ENCODE measurements around the gene HSPA5.
"Not testable (repeated sequence)": the region's sequence is repeated elsewhere in the genome, so short reads cannot be mapped to it uniquely, and the experiment has no call there.

Gene HSPA5

GRCh38 chr9:125241000-125241862 is at the start of gene HSPA5:
TSS of gene HSPA5 (minus strand) at chr9:125241343. CDS start at chr9:125241126, 217 bp downstream.
- Histone ChIP-seq H3K27ac (ENCODE audit: low read depth, low read length) (peak within 1 kb of the TSS; percentile 99), H3K9ac (ENCODE audit: low read length) (peak within 1 kb of the TSS; percentile 100), H3K4me3 (ENCODE audit: low read length) (peak within 1 kb of the TSS; percentile 100), H3K36me3 (ENCODE audit: control insufficient read depth, insufficient read depth, low read length) (peaks cover 16% of the 10 kb centered on the region), H3K27me3 (ENCODE audit: control insufficient read depth, insufficient read depth, low read length) (no peaks in the 10 kb centered on the region), H3K4me1 (ENCODE audit: control insufficient read depth, insufficient read depth, low read length) (peaks cover 22% of the 10 kb centered on the region)

DNA sequence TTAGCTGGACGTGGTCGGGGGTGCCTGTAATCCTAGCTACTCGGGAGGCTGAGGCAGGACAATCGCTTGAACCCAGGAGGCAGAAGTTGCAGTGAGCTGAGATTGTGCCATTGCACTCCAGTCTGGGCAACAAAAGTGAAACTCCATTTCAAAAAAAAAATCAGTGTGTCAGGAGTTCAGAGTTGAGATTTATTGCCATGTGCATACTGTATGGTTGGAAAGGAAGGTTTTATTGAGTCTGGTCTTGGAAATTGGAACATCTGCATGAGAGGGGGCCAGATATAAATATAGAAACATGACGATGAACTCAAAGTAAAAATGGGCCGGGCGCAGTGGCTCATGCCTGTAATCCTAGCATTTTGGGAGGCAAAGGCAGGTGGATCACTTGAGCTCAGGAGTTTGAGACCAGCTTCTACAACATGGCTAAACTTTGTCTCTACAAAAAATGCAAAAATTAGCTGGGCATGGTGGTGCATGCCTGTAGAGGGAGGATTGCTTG is 45.8 kb upstream of the HSPA5 start:
- not testable (repeated sequence) for H3K4me3 ChIP-seq (ENCODE audit: low read length)

GRCh38 chr9:125284855-125285254 is 43.7 kb upstream of the HSPA5 start:
- Histone ChIP-seq H3K27me3 (ENCODE audit: control insufficient read depth, insufficient read depth, low read length) (no peaks in the 10 kb centered on the region), H3K27ac (ENCODE audit: low read depth, low read length) (no peak overlapping the region), H3K36me3 (ENCODE audit: control insufficient read depth, insufficient read depth, low read length) (no peaks in the 10 kb centered on the region), H3K4me3 (ENCODE audit: low read length) (no peak overlapping the region), H3K9ac (ENCODE audit: low read length) (no peak overlapping the region), H3K4me1 (ENCODE audit: control insufficient read depth, insufficient read depth, low read length) (peaks cover 2% of the 10 kb centered on the region)

More for the DNA sequence above, 45.8 kb upstream of the HSPA5 start:
- not testable (repeated sequence) for H3K9ac ChIP-seq (ENCODE audit: low read length); H3K36me3 ChIP-seq (ENCODE audit: control insufficient read depth, insufficient read depth, low read length); H3K27ac ChIP-seq (ENCODE audit: low read depth, low read length); H3K27me3 ChIP-seq (ENCODE audit: control insufficient read depth, insufficient read depth, low read length); H3K4me1 ChIP-seq (ENCODE audit: control insufficient read depth, insufficient read depth, low read length)

DNA sequence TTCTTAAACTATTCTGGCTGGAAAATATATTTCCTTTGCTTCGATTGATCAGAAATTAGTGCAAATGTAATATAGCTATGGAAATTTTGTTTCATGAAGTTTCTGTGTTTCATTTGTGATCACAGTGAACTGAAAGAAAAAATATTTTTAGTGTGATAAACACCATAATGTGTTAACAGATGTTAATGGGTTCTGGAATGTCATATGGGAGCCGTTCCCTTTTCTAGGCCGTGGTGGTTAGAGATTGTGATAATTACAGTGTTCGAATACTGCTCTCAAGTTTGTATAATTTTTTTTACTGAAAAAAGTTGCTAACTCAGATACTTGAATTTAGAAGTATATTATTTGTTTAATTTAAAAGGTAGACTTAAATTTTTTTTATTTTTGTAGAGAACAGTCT is 39.8 kb upstream of the HSPA5 start:
- Histone ChIP-seq H3K27ac (ENCODE audit: low read depth, low read length) (no peak overlapping the region), H3K27me3 (ENCODE audit: control insufficient read depth, insufficient read depth, low read length) (no peaks in the 10 kb centered on the region), H3K9ac (ENCODE audit: low read length) (no peak overlapping the region), H3K36me3 (ENCODE audit: control insufficient read depth, insufficient read depth, low read length) (no peaks in the 10 kb centered on the region), H3K4me3 (ENCODE audit: low read length) (no peak overlapping the region), H3K4me1 (ENCODE audit: control insufficient read depth, insufficient read depth, low read length) (no peaks in the 10 kb centered on the region)

GRCh38 chr9:125277411-125277810 is 36.3 kb upstream of the HSPA5 start:
- H3K9ac ChIP-seq (ENCODE audit: low read length), result no peak overlapping the region
- peaks cover 3% of the 10 kb centered on the region for H3K4me1 ChIP-seq (ENCODE audit: control insufficient read depth, insufficient read depth, low read length)
- H3K36me3 ChIP-seq (ENCODE audit: control insufficient read depth, insufficient read depth, low read length), result no peaks in the 10 kb centered on the region
- H3K27ac ChIP-seq (ENCODE audit: low read depth, low read length), result no peak overlapping the region
- H3K4me3 ChIP-seq (ENCODE audit: low read length), result no peak overlapping the region
- no peaks in the 10 kb centered on the region for H3K27me3 ChIP-seq (ENCODE audit: control insufficient read depth, insufficient read depth, low read length)

DNA sequence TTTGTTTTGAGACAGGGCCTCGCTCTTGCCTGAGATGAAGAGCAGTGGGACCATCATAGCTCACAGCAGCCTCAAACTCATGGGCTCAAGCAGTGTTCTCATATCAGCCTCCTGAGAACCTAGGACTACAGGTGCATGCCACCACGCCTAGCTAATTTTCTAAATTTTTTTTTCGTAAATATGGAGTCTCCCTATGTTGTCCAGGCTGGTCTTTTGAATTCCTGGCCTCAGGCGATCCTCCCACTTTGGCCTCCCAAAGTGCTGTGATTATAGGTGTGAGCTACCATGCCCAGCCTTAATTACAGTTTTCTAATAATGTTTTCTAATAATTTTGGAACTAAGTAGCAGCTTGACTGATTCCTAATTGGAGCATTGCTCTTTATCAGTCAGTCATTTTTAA is 35.6 kb upstream of the HSPA5 start:
- no peaks in the 10 kb centered on the region for H3K27me3 ChIP-seq (ENCODE audit: control insufficient read depth, insufficient read depth, low read length)
- no peaks in the 10 kb centered on the region for H3K36me3 ChIP-seq (ENCODE audit: control insufficient read depth, insufficient read depth, low read length)
- H3K4me1 ChIP-seq (ENCODE audit: control insufficient read depth, insufficient read depth, low read length), result peaks cover 3% of the 10 kb centered on the region
- no peak overlapping the region for H3K9ac ChIP-seq (ENCODE audit: low read length)
- no peak overlapping the region for H3K4me3 ChIP-seq (ENCODE audit: low read length)
- H3K27ac ChIP-seq (ENCODE audit: low read depth, low read length), result no peak overlapping the region

DNA sequence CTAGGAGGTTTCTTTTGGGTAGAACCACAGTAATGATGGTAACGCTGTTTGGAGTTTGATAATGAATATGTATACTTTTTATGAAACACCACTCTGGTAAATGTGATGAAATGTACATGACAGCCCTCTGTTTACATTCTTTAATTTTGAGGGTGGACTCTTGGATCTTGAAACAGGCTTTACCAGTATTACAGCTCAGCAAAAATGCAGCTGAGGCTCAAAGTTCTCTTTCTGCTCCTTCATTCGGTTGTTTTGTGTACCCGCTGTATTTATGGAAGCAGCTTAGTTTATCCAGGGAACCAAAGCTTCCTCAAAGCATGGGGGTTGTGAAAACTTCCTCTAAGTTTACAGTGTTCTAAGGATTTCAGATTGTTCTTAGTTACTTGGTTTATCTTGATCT is 31.6 kb upstream of the HSPA5 start:
- Histone ChIP-seq H3K4me3 (ENCODE audit: low read length) (no peak overlapping the region), H3K9ac (ENCODE audit: low read length) (no peak overlapping the region), H3K27me3 (ENCODE audit: control insufficient read depth, insufficient read depth, low read length) (no peaks in the 10 kb centered on the region), H3K4me1 (ENCODE audit: control insufficient read depth, insufficient read depth, low read length) (peaks cover 3% of the 10 kb centered on the region), H3K27ac (ENCODE audit: low read depth, low read length) (no peak overlapping the region), H3K36me3 (ENCODE audit: control insufficient read depth, insufficient read depth, low read length) (no peaks in the 10 kb centered on the region)

GRCh38 chr9:125271081-125271480 is 29.9 kb upstream of the HSPA5 start:
- H3K4me3 ChIP-seq (ENCODE audit: low read length), result no peak overlapping the region
- H3K27ac ChIP-seq (ENCODE audit: low read depth, low read length), result no peak overlapping the region
- H3K4me1 ChIP-seq (ENCODE audit: control insufficient read depth, insufficient read depth, low read length), result peaks cover 3% of the 10 kb centered on the region

DNA sequence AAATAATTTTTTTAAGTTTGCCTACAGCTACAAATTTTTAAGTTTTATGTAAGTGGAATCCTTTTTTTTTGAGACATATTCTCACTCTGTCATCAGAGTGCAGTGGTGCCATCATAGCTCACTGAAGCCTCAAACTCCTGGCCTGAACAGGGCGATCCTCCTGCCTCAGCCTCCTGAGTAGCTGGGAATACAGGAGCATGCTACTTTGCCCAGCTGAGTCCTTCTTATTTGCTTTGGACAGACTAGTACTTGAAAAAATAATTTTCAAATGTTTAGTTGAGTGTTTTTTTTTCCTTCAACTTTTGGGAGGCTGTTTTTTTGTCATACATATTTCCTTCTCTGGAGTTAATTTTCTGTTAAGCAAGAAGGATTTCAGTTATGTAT is 27.9 kb upstream of the HSPA5 start:
- Histone ChIP-seq H3K27me3 (ENCODE audit: control insufficient read depth, insufficient read depth, low read length) (no peaks in the 10 kb centered on the region), H3K4me1 (ENCODE audit: control insufficient read depth, insufficient read depth, low read length) (peaks cover 3% of the 10 kb centered on the region), H3K36me3 (ENCODE audit: control insufficient read depth, insufficient read depth, low read length) (no peaks in the 10 kb centered on the region), H3K27ac (ENCODE audit: low read depth, low read length) (no peak overlapping the region), H3K4me3 (ENCODE audit: low read length) (no peak overlapping the region), H3K9ac (ENCODE audit: low read length) (no peak overlapping the region)

More at GRCh38 chr9:125271081-125271480, 29.9 kb upstream of the HSPA5 start:
- Histone ChIP-seq H3K27me3 (ENCODE audit: control insufficient read depth, insufficient read depth, low read length) (no peaks in the 10 kb centered on the region), H3K9ac (ENCODE audit: low read length) (no peak overlapping the region), H3K36me3 (ENCODE audit: control insufficient read depth, insufficient read depth, low read length) (no peaks in the 10 kb centered on the region)

DNA sequence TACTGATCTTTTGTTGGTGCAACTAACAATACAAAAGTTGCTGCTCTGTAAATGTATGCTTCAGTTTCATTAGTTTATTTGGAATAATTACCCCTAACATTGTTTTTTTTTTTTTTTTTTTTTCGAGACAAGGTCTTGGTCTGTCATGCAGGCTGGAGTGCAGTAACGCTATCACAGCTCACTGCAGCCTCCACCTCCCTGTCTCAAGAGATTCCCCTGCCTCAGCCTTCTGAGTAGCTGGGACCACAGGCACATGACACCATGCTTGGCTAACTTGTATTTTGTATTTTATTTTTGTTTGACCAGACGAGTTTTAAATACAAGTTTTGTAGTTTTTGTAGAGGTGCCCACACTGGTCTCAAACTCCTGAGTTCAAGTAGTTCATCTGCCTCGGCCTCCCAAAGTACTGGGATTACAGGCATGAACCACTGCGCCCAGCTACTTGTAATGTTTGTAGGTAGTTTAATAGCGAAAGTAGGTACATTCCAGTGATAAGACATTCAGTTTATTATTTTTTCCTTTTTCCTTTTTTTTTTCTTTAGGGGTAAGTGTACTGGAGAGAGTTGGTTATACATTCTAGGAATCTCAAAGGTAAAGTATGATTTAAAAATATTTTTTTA is 27.4 kb upstream of the HSPA5 start:
- Histone ChIP-seq H3K27ac (ENCODE audit: low read depth, low read length) (no peak overlapping the region), H3K36me3 (ENCODE audit: control insufficient read depth, insufficient read depth, low read length) (no peaks in the 10 kb centered on the region), H3K9ac (ENCODE audit: low read length) (no peak overlapping the region), H3K27me3 (ENCODE audit: control insufficient read depth, insufficient read depth, low read length) (no peaks in the 10 kb centered on the region), H3K4me1 (ENCODE audit: control insufficient read depth, insufficient read depth, low read length) (peaks cover 3% of the 10 kb centered on the region), H3K4me3 (ENCODE audit: low read length) (no peak overlapping the region)

DNA sequence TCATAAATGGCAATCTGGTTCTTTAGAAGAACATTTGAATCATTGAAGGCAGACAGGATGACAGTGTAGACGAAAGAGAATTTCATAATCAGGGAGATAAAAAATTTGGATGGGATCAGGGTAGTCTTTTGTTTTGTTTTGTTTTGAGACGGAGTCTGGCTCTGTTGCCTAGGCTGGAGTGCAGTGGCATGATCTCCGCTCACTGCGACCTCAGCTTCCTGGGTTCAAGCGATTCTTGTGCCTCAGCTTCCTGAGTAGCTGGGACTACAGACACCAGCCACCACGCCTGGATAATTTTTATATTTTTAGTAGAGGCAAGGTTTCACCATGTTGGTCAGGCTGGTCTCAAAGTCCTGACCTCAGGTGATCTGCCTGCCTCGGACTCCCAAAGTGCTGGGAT is 22.9 kb upstream of the HSPA5 start:
- H3K4me1 ChIP-seq (ENCODE audit: control insufficient read depth, insufficient read depth, low read length); H3K27me3 ChIP-seq (ENCODE audit: control insufficient read depth, insufficient read depth, low read length); H3K9ac ChIP-seq (ENCODE audit: low read length); H3K36me3 ChIP-seq (ENCODE audit: control insufficient read depth, insufficient read depth, low read length); H3K4me3 ChIP-seq (ENCODE audit: low read length); H3K27ac ChIP-seq (ENCODE audit: low read depth, low read length): not testable (repeated sequence)

DNA sequence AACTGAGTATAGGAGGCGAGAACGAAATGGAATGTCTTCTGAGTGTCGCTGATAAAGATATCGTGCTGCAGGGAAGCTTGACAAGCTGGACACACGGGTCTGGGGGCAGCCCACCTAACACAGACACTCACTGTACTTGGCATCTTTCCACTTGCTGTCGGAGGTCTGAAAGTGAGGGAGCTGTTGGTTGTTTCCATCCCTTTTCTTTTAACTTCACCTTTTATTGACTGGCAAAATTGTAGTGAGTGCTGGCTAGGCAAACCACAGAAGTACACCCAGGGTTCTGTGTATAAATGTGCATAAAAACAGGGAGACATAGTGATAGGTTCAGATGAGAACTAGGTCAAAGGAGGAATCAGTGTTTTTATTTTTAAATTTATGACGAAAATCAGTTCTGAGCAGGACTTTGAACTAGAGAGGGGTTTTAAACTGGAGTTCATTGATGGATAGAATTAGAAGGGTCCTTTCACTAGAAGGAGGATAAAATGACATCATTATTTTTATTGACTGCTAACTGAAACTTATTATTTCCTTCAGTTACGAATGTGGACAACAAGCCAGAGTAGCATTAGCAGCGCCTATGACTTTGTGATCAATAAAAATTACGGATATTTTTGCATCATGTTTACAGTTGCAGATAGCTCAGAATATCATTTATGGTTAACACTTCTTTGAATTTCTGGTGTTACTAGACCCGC is 21.3 kb upstream of the HSPA5 start:
- Histone ChIP-seq H3K36me3 (ENCODE audit: control insufficient read depth, insufficient read depth, low read length) (no peaks in the 10 kb centered on the region), H3K4me1 (ENCODE audit: control insufficient read depth, insufficient read depth, low read length) (peaks cover 2% of the 10 kb centered on the region), H3K27me3 (ENCODE audit: control insufficient read depth, insufficient read depth, low read length) (peaks cover 3% of the 10 kb centered on the region), H3K4me3 (ENCODE audit: low read length) (peak overlapping the region; percentile 83), H3K9ac (ENCODE audit: low read length) (peak overlapping the region; percentile 92), H3K27ac (ENCODE audit: low read depth, low read length) (no peak overlapping the region)
